CD4-positive, alpha-beta T cell treated with Interleukin-10 for 1 hour (primary cell): ENCODE results near the gene TEC.

Source experiments
- DNase-seq: peaks from one replicate; pipeline ENCODE4 v3.0.0-alpha.2; 2020

Gene TEC

GRCh38 chr4:48267574-48267973, 2.1 kb downstream of the TEC start:
- DNase-seq: no peak

DNA sequence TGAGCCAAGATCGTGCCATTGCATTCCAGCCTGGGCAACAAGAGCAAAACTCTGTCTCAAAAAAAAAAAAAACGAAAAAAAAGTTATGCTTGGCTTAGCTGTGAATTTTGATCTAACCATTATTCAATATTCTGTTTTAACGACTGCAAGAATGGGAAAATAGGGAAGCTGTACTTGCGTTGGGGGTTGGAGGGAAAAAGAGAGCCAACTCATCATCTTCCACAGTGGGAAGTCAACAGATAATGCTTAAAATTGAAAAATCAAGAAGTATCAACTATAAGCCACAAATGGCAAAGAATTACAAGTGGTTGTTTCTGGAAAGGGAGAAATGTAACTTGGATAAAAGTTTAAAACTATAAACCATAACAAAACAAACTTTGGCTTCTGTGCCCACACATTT, 2.9 kb downstream of the TEC start:
- DNase-seq: no peak

GRCh38 chr4:48262926-48263325, 6.7 kb downstream of the TEC start:
- no peak for DNase-seq

DNA sequence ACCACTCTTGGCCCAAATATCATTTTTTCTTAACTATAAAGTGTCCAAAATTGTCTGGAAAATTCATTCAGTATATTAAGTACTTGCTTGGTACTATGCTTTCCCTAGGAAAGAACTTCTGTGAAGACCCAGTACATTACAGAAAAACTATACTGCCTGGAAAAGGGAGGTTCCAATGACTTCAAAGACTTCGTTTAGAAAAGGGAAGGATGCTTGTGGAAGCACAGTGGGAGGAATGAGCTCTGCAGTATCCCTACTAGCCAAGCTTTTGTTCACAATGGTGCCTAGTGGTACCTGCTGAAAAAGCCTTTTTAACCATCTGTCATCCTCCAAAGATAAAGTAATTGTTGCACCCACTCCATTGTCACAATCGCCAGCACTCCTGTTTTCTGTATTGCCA, 7.2 kb downstream of the TEC start:
- no peak for DNase-seq

- no peak for DNase-seq
Measured at GRCh38 chr4:48261281-48261680, 8.4 kb downstream of the TEC start.

DNA sequence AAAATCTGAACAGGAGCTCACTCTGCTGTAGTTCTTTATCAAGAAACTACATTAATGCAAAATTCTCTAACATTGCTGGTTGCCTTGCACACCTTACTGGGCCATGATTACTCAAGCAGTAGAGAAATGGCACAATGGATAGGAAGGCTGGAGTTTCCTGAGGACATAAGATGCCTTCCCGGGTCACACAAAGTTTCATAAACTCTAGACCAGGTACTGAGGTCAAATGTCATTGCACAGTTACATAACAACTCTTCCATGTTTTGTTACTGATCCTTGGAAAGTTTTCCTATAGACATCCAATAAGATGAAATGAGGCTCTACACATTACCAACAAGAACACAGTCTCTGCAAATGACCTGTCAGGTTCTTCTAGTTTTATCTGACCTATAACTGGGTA, 9.9 kb downstream of the TEC start:
- DNase-seq: no peak

DNA sequence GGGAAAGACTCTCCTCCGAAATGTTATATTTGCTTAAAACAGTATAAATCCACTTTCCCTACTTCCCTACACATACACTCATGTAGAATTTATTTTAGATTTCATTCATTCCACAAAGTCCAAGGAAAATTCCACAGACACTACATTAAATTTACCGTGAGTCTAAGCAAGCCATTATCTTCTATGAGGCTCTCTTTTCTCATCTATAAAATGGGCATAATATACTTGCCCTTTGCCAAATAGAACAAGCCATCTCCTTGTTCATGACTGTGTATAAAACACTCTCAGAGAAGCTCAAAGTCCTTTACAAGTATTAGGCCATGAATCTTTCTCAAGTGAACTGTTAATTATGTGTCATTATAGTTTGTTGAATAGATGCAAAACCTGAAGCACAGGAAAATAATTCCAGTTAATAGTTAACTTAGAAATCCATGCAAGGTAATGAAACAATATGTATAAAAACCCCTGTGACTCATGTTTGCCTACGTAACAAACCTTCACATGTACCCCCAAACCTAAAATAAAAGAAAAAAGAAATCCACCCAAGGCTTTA, 10.7 kb downstream of the TEC start:
- no peak for DNase-seq

GRCh38 chr4:48255959-48256342, 13.7 kb downstream of the TEC start:
- no peak for DNase-seq

DNA sequence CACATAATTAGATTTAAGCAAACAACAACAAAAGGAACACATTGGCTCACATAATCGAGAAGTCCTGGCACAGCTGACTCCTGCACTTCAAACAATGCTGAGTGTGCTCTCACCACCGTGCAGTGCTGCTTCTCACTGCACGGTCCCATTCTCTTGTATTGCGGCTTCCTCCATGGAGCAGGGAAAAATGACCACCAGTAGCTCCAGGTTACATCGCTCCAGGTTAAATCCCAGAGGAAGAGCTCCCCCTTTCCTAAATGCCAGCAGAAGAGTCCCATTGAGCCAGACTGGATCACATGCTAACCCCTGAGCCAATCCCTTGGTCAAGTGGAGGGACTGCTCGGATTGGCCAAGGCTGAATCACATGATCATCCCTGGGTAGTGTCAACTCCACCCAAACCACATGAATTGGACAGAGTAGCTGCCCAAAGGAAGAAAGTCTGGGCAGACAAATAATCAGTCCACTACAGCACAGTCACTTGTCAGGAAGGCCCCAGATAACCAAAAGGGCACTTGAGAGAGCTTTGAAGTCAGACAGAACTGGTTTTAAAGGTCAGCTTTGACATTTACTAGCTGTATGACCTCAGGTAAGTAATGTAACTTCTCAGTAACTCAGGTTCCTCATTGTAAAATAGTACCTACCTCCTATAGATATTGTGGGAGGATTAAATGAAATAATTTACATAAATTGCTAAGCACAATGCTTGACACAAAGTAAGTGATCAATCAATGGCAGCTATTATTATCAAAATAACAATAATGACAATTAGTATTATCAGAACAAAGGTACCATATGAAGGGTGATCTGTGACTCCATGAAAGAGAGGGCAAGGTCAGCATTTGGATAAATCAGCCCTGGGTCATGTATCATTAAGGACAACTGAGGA, 14.3 kb downstream of the TEC start:
- no peak for DNase-seq

- no peak for DNase-seq
Measured at GRCh38 chr4:48254381-48255071, 15.1 kb downstream of the TEC start.

- DNase-seq: no peak
Measured at GRCh38 chr4:48252313-48252712, 17.3 kb downstream of the TEC start.

DNA sequence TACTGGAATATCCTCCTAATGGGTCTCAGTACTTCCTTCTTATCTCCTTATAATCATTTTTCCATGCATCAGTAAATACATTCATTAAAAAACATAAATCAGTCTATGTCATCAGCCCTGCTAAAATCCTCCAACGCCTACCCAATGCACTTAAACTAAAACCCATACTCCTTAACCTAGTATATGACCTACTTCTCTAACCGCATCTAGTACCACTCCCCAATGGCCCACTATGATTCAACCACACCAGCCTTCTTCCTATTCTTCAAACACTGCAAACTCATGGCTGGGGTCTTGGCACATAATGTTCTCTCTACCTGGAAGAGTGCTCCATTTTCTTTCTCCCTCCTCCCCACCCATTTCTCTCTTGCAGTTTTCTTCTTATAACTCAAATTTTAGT, 18.7 kb downstream of the TEC start:
- DNase-seq: no peak

DNA sequence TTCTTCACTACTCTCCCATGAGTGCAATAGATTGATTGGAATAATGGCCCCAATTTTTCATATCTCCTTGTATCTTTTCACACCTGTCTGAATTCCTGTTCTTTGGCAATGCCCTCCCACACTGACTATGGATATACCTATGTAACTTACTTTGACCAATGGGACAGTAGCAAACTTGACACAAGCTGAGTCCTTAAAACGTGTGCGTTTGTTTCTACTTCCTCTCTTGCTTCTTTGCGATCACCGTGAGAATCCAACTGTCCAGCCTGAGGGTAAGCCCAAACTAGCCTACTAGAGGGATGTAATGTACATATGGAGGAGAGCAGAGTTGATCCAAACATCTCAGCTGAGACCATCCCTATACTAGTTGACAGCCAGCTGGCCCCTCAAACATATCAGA, 19.3 kb downstream of the TEC start:
- DNase-seq: no peak

GRCh38 chr4:48249378-48249777, 20.3 kb downstream of the TEC start:
- DNase-seq: no peak

DNA sequence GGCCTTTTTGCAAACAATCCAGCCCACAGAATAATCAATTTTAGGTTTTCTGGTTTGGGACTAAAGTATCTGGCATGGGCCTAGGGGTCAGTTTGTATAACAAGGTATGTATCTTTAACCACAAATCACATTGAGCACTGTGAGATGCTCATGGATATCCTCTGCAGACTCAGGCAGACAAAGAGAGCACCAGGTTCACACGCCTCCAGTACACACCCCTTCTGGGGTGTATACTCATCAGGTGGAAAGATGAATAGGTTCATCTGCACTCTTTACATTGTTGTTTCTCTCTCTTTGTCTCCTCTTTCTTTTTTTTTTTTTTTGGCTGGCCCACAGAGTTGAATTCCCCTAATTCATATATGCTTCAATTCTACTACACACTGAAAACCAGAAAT, 21.1 kb downstream of the TEC start:
- DNase-seq: no peak

DNA sequence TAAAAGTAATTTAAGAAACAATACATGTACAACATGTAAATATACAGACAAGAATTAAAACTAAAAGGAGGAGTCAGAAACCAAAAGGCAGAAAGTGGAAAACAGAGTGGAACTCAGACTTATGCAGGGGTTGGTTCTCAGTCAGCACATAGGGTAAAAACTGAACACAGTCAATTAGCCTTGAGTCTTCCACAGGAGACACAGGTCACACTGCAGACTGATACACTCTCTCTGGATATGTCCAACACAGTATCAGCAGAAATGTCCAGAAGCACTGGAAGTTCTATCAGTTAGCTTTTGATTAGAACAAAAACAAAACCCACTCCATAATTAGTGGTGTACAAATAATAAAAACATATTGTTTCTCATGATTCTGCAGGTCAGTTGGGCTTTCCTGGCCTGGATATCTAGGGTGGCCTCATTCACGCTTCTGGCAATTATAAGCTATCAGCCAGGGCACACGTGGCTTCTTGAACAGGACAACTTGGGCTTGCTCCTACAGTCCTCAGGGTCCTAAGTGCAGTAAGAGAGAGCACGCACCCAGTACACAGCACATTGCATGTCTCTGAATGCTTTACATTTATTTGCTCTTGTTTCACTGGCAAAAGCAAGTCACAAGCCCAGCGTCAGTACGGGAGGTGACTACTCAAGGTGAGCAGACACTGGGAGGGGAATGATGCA, 21.6 kb downstream of the TEC start:
- no peak for DNase-seq

GRCh38 chr4:48247142-48247877, 22.3 kb downstream of the TEC start:
- DNase-seq: no peak

DNA sequence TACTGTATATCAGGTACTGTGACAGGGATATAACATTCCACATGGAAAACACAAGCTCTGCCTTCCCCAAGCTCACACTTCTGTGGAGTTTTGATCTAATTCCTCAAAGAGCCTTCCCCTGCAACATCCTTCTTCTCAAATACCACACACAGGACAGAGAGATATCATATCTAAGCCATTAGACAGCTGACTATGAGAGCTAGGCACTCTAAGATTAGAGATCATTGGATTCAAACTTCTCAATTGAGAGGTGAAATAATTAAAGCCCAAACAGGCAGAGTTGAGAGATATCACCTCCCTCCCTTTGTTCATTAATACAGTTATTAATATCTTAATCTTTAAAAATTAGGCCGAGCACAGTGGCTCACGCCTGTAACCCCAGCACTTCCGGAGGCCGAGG, 25.0 kb downstream of the TEC start:
- no peak for DNase-seq

DNA sequence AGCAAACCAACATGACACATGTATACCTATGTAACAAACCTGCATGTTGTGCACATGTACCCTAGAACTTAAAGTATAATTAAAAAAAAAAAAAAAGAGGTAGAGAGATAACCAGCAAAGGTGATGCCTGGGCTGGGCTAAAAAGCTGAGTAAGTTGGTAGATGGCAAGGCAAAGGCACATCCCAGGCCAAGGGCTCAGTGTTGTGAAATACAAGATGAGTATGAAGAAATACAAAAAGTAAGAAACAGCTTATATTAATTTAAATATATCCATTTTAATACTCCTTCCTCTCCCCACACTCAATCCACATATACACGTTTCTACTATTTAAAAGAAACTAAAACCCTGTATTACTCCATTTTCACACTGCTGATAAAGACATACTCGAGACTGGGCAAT, 25.8 kb downstream of the TEC start:
- no peak for DNase-seq

DNA sequence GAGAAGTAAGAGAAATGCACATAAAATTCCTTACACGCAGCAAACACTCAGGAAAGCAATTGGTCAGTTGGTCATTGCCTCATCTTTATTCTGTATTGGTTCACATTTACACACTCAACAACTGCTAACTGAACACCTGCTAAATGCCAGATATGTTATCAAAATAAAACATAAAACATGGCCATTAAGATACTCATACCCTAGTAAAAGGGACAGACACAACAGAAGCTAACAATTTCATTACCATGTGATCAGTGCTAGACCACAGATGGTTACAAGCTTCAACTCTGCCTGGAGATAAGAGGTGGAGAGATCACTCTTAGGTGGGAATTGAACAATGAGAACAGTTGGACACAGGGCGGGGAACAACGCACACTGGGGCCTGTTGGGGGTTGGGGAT, 26.2 kb downstream of the TEC start:
- DNase-seq: no peak

GRCh38 chr4:48242511-48243195, 27.0 kb downstream of the TEC start:
- DNase-seq: no peak

DNA sequence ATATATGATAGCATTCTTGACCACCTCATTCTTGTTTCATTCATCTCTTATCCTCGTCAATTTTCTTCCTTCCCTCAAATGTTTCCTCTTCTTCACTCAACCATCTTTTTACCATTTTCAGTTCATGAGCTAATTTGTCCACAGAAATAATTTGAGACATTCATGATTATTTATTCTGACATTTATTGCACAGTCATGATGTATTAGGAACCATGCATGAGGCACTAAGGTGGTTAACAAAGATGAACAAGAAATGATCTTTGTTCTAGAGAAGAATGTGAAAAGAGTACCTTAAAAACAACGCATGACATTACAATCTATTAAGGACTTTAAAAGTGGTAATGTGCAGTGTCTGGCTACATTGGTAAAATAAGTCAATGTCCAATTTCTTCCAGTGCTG, 27.9 kb downstream of the TEC start:
- no peak for DNase-seq
